DMS53 treated with DMSO at 0.1 percent for 48 hours (cell line): Measurements from ENCODE around the gene TMEM42.
"Not testable (repeated sequence)": the region's sequence is repeated elsewhere in the genome, so short reads cannot be mapped to it uniquely, and the experiment has no call there.

Experiments
- DNase-seq: peaks from one replicate; lab custom pipeline; 2025; ENCODE audit not compliant: unreplicated experiment; lab: John Stamatoyannopoulos, UW

TMEM42 gene

DNA sequence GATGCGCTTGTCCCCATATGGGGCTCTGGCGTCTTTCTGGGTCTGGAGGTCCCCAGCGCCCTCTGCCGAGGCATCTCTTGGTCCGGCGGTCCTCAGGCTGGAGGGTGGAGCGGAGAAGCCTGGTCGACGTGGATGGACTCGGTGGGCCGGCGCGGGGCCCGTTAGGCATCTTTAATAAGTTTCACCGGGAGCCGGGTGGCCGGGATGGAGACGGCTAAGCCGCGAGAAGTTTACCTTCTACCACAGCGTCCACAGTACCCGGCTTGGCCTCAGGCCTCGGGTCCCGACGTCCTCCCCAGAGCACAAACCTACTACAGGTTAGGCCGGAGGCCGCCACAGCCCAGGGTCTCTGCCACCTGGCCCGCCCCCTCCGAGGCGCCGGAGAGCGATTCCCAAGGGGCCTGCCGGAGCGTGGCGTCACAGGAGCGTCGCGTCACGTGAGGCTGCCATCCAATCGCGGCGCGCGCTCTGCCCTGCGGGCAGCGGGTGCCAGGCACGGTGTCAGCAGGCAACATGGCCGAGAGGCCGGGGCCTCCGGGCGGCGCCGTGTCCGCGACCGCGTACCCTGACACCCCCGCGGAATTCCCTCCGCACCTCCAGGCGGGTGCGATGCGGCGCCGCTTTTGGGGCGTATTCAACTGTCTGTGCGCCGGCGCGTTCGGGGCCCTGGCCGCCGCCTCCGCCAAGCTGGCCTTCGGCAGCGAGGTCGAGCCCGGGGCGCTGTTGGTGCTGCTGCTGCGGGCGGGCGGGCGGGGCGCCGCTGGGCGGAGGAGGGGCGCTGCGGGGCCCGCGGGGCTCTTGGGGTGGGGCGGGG, at the start of gene TMEM42:
TMEM42 (plus strand) TSS at position 501 of the 814 bp plus-strand sequence; CDS start at position 514, 13 bp downstream.
- DNase-seq = peak; percentile 38

DNA sequence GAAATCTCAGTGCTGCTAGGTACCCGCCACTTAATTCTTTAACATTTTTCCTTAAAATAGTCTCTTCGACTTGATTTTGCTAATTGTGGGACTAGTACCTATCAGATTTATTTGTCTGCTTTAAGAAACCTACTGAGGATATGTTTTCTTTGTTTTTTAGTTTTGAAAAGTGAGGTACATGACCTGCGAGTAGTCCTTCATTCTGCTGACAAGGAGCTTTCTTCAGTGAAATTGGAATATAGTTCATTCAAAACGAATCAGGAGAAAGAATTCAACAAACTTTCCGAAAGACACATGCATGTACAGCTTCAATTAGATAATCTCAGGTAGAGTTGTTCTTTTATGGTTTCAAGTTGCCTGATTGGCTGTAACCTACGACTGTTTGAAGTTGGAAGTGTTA, 47.0 kb upstream of the TMEM42 start:
- DNase-seq = no peak

DNA sequence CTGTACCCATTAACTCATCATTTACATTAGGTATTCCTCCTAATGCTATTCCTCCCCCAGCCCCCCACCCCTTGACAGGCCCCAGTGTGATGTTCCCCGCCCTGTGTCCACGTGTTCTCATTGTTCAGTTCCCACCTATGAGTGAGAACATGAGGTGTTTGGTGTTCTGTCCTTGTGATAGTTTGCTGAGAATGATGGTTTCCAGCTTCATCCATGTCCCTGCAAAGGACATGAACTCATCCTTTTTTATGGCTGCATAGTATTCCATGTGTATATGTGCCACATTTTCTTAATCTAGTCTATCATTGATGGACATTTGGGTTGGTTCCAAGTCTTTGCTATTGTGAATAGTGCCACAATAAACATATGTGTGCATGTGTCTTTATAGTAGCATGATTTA, 45.4 kb upstream of the TMEM42 start:
- not testable (repeated sequence) for DNase-seq

DNA sequence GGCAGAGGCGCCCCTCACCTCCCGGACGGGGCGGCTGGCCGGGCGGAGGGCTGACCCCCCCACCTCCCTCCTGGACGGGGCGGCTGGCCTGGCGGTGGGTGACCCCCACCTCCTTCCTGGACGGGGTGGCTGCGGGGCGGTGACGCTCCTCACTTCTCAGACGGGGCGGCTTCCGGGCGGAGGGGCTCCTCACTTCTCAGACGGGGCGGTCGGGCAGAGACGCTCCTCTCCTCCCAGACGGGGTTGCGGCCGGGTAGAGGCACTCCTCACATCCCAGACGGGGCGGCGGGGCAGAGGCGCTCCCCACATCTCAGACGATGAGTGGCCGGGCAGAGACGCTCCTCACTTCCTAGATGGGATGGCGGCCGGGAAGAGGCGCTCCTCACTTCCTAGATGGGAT, 40.5 kb upstream of the TMEM42 start:
- DNase-seq = not testable (repeated sequence)

DNA sequence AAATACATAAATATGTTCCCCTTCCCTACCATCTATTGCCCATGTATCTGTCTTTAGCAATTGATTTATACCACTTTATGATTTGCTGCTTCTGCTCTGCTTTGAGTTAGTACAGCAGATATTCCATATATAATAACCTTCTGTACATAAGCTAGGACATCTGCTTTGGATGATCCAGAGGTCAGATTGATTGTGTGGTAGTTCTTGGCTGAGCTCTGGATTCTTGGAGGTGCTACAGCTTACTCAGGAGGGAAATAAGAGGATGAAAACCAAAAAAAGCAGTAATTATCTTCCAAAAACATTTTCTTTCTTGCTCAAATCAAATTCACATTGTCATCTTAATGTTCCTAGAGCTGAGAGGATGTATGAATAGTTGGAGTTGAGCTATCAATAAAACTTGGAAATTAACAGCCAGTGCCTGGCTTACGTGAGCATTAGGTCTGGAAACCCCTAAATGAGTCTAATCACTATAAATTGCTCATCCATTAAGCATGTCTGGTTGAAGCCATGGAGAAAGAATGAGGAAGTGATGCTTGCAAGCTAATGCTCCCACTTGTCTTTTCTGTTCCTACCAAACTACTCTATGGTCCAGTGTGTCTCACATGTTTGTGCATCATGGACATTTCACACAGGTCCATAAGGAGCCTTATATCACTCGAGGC, 36.3 kb upstream of the TMEM42 start:
- no peak for DNase-seq

DNA sequence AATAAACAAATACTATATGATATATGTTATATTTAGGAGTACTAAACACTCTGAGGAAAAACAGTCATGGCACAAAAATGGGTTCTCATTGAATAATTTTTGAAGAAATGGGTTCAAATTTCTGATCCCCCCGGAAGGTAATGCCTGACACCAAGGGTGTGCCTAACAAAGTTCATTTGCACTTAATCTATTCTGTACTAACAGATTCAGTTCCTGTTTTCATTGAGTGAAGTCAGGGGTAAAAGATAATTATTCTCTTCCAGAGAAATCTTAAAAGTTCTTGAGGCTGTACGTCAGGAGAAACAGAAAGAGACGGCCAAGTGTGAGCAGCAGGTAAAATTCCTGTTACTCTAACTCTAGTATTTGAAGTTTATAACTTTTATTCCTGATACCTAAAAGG, 34.5 kb upstream of the TMEM42 start:
- no peak for DNase-seq

DNA sequence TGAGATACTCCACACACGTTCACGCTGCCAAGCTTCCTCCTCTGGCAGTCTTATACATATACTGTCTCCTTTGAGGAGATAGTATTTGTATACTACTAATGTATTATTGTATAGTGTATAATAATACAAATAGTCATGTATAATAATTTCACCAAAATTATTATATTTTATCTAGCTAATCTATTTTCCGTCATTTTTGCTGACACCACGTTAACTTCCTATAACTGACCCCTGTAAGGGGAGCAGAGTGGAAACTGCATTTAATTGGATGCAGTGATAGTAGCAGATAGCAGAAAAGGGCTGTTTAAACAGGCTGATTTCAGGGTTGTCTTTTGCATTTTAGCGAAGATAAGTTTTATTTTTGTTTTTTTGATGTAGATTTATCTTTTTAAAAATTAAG, 30.5 kb upstream of the TMEM42 start:
- DNase-seq = no peak

DNA sequence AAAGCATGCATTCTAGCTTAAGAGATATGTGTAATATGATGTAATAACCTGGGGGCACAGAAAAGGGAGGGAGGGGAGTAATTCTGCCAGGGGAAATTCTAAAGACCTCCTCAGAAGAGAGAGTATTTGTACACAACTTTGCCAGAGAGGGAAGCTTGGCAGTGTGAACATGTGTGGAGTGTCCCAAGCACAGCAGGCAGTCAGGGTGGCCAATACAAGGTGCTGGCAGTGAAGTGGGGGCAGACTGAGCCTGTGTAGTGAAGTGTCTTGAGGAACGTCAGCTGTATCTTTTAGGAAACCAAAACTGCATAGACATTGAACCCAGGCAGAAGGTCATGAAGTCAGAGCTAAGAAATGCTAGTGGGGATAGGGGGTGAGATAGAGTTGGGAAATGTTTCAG, 29.7 kb upstream of the TMEM42 start:
- no peak for DNase-seq

DNA sequence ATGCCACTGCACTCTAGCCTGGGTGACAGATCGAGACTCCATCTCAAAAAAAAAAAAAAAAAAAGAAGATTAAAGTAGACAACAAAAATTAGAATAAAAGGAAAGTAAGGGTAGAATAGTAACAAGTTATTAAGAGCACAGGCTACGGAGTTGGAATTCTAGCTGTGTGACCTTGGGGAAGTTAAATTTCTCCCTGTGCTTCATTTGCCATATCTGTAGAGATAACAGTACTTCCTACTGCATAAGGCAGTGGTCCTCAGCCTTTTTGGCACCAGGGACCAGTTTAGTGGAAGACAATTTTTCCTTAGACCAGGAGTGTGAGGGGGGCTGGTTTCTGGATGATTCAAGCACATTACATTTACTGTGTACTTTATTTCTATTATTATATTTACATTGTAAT, 28.7 kb upstream of the TMEM42 start:
- no peak for DNase-seq

DNA sequence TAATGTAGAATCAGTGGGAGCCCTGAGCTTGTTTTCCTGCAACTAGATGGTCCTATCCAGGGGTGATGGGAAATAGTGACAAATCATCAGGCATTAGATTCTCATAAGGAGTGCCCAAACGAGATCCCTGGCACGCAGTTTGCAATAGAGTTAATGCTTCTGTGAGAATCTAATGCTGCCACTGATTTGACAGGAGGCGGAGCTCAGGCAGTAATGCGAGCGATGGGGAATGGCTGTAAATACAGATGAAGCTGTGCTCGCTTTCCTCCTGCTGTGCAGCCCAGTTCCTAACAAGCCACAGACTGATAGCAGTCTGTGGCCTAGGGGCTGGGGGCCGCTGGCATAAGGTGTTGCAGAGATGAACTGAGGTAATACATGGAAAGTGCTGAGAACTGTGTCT, 28.3 kb upstream of the TMEM42 start:
- DNase-seq = no peak

DNA sequence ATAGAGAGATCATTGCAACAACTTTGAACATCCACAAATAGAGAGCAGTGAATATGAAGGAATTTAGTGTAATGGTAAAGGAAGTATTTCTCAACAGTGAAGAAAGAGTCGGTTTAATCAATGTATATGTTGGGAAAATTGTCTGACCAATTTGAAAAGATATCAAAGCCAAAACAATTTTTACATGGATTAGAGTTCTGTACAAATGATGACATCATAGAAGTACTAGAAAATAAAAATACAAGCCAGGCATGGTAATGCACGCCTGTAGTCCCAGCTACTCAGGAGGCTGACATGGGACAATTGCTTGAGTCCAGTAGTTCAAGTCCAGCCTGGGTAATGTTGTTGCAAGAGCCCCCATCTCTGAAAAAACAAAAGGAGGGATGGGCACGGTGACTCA, 26.0 kb upstream of the TMEM42 start:
- DNase-seq = no peak

DNA sequence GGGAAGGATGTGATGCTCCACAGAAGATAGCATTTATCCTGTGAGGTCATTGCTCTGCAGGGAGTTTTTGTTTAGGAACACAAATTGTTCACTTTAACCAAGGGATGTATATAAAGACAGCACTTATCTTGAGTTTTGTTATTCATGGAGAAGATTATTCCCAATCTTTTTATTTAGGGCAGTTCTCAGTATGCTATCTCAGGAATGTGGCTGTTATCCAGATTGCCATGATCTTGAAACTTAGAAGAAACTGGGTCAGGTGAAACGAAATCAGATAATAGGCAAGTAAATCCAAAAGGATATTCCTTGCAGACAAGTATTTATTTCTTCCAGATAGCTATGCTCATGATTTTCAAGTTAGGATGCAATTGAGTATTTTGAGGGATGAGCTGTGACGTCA, 19.3 kb upstream of the TMEM42 start:
- no peak for DNase-seq

DNA sequence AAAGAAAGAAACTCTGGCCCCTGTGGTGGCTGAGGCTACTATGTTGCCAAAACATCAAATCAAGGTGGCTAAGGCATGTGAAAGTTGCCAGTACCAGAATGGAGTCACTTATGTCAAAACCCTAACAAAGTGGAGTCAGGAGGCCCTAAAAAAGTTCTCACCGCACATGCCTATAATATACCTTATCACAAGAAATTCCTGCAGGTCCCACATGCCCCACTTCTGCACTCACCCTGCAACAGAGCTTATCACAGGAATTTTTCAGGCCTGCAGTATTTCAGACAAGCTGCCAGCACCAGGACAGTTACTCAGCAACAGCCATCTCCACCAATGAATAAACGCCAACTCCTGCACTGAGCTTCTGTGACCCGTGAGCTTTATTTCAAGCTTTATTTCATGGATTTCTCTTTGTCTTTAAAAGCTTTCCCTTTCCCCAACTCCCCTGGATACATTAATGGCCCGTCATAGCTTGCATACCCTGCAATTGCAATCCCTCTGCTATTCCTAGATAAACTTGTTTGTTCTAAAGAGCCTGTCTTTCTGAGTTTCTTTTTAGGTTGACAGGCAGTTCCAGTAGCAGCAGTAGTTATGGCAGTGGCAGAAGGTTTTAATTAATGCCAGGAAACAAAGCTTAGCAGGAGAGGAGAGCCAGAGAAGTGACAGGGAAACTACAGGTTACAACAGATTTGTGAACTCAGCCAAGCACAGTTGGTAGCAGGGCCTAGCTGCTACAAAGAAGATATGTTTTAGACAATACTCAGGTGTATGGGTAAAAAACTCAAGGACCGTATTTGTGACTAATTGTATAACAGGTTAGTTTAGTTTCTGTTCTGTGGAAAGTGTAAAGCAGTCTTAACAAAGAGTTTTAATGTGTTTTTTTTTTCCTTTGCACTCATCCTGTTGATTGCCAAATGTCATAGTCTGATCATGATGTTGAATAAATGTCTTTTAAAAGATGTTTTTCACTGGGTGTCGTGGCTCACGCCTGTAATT, 15.9 kb upstream of the TMEM42 start:
- DNase-seq = no peak

DNA sequence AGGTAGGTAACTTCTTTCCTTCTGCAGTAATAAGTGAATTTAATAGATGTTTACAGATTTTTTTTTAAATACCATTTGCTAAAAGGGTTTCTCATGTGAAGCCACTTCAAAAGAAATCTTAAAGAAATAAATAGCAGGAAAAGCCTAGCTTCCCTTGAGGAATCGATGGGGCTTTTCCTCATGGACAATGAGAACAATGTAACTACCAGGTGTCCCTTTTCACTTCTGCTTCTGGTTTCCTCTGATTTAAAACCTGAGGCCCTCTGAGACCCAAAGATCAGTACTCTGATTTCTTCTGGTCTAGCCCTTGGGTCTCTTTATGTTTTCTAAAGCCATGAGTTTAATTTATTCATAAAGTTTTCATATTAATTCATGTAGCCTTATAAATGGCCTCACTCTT, 13.1 kb upstream of the TMEM42 start:
- no peak for DNase-seq

DNA sequence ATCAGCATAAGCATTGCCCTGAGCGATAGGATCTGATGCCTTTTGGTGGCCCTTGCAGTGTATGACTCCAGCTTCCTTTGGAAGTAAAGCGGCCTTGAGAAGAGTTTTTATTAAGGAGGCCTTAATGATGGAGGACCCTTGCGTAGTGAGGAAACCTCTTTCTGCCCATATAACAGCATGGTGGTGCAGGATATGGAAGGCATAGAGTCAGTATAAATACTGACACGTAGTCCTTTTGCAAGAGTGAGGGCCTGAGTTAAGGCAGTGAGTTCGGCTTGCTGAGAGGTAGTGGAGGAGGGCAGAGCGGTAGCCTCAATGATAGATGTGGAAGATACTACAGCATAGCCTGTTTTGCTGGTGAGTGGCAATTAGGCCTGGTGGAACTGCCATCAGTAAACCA, 5.0 kb upstream of the TMEM42 start:
- not testable (repeated sequence) for DNase-seq

DNA sequence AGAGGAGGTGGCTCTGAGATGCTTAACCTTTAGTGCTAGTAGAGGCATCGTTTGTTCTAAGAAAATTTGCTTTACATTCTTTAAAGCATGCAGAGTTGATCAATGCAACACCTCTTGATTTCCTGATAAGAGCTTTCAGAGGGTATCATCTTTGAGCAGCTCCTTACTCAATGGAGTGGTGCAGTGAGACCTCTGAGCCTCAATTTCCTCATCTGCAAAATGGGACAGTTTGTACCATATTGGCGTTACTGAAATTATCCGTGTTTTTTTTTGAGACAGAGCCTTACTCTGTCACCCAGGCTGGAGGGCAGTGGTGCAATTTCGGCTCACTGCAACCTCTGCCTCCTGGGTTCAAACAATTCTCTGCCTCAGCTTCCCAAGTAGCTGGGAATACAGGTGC, 1.6 kb upstream of the TMEM42 start:
- DNase-seq = no peak

DNA sequence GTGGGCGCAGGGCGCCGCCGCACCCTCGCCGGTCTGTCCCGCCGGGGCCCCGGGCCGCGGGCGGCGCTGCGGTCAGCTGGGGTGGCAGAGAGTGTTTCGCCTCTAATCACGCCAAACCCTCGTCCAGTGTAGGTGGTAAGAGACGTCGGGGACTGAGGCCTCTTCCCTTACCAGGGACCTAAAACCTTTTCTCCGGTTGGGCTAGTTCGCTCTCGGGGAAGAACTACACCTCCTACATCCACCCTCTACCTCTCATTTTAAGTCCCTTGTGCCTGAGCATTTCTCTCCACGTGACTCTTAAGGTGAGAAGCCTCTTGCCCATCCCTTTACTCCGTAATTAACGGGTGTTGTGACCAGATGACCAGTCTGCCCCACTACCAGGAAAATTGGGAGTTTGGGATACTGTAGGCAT, 520 bp downstream of the TMEM42 start:
- DNase-seq = no peak

DNA sequence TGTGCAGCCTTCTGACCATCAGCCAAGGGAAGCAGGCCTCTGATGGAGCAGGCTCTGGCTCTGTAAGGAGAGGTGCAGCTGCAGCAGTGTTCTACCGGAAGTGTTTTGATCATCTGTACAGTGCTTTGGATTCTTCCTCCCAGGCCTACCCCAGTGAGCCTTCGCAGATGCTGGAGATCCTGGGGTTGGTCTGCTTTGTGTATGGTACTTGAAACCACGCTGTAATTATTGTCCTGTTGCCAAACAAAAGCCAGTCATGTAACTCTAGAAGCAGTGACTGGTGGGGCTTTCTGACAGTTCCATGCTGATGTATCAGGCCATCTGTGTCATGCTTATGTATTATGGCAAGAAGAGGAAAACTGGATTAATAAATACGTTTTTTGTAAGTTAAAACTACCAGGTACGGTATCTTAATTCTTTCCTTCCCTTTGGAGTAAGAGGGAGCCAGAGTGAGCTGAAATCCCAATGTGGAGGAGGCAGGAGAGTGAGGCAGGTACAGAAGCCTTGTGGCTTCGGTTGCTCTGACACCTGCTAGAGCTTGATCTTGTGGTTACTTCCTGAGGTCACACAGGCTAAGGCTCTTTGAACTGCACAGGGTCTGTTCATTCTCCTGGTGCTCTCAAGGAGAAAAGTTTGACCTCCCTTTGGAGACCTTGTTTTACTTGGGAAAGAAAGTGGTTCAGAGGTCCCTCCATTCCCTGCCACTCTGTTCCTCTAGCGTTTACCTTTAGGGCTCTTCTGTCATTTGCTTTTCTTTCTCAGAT, 3.7 kb downstream of the TMEM42 start:
- DNase-seq = no peak

DNA sequence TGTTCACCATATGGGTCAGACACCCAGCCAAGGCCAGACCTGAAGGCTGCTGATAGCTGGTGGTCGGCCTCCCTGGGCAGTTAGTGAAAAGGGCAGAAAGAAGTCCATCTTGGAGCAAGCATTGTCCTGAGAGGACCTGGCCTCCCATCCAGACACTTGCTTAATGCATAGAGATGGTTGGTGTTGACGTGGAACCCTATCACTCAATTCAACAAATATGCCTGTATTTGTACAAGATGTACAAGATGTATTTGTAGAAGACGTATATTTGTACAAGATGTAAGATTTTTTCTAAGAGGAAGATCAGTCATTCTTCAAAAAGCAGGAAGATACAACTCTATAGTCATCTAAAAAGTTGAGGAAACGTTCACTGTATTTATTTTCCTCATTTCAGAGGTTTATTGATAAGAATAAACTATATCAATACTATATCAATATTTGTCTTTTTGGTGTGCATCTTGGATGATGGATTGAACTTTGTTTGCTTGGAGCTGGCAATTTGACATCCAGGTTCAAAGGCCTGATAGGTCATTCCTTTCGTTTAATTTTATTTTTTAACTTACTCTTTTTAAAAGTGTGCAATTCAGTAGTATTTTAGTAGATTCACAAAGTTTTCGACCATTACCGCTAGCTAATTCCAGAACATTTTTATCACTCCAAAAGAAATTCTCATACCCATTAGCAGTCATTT, 5.9 kb downstream of the TMEM42 start:
- DNase-seq = no peak
